Hindlimb muscle (tissue), 1 donor: ENCODE results near the gene SPAAR. TPM values are rescaled to one million over a fixed set of nuclear protein-coding genes. Genes with fewer than 3 reads are reported as not detected.

ENCODE experiments used
- DNase-seq: peaks from one replicate; pipeline ENCODE4 v3.0.0-alpha.2; 2013
- polyA plus RNA-seq: library from polyadenylated mRNA; unstranded; fragments of 120-200 nt; gene quantifications from one replicate; pipeline ENCODE4 v1.2.1, GENCODE V29; 2013; ENCODE audit not compliant: insufficient read length

The SPAAR gene
- polyA plus RNA-seq, 1 donor = 2.3 TPM

GRCh38 chr9:35951736-35952135 lies 42.4 kb downstream of the SPAAR start:
- no peak for DNase-seq

GRCh38 chr9:35952526-35953191 lies 43.4 kb downstream of the SPAAR start:
- no peak for DNase-seq

- DNase-seq = peak; percentile 78
Measured at GRCh38 chr9:35954942-35955546, 45.8 kb downstream of the SPAAR start.

- no peak for DNase-seq
Measured at GRCh38 chr9:35956651-35957050, 47.4 kb downstream of the SPAAR start.

DNA sequence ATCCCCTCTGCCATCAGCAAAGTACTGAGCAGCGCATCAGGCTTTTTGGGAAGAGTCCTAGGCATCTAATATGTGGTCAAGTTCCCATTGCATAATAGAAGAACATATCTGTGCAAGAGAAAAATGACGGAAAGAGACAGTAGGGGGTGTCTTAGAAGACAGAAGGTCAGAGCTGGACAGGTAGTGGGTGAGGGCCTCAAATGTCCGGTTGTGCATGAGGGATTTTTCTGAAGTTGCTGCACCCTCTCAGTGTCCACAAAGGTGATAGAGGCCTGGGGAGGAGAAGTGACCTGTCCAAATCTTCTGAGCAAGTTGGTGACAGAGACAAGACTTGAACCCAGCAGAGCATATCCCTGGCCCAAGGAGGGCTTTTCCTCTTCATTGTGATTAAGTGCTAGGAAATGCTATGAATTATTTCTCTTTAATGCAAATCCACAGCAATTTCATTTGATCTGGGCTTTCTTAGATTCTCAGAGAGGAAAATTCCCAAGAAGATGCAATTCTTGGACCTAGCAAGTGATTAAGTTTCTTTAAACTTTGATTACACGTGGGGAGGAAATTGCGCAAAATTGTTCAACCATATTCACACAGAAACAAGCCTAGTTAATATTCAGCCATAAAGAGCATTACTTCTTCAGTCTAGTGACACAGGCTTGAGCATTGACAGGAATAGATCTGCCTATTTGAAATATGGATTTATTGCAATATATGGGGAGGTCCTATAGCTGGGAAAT lies 49.0 kb downstream of the SPAAR start, which contains the start of gene OR2S2:
Gene OR2S2, minus strand, starts transcription at position 51 of the 734 bp plus-strand sequence. CDS start 56 bp downstream, outside the sequence.
- no peak for DNase-seq

DNA sequence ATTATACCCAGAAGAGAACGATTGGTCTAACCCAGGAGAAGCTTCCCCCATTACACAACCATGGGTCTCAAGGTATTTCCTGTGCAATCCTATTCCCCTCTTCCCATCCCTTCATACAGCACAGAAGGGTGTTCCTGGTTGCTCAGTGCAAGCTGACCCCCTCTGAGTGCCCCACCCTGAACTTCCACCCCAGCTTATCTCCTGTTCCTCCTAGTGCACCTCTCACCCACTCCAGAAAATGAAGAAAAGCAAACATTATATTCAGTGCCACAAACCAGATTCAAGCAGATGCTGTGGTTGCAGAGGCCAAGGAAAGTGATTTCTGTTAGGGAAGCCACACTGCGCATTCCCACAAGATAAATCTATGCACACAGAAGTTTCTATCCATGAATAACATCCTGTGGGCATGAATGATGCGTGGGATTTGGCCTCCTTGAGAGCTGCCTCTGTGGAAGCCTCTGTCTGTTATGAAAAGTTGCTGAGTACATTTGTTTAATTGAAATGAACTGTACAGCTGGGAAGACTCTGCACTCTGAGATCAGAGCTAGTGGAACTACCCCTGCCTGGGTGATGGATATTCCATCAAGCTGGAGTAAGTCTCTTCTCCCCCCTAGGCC lies 50.9 kb downstream of the SPAAR start:
- no peak for DNase-seq

Other genes with a start within 250 kb of the SPAAR start
- 5.6 TPM for gene ARHGEF39, start 244.3 kb upstream of the SPAAR start, polyA plus RNA-seq
- 0.50 TPM for gene CA9, start 235.6 kb upstream of the SPAAR start, polyA plus RNA-seq
- 10,018 TPM for gene TPM2, start 219.6 kb upstream of the SPAAR start, polyA plus RNA-seq
- gene TLN1, start 177.3 kb upstream of the SPAAR start, polyA plus RNA-seq = 117 TPM
- gene CREB3, start 176.8 kb upstream of the SPAAR start, polyA plus RNA-seq = 25.6 TPM
- gene GBA2, start 160.3 kb upstream of the SPAAR start, polyA plus RNA-seq = 62.5 TPM
- 20.8 TPM for gene RGP1, start 160.2 kb upstream of the SPAAR start, polyA plus RNA-seq
- gene MSMP, start 155.2 kb upstream of the SPAAR start, polyA plus RNA-seq = not detected
- gene NPR2, start 117.9 kb upstream of the SPAAR start, polyA plus RNA-seq = 20.4 TPM
- gene SPAG8, start 97.2 kb upstream of the SPAAR start, polyA plus RNA-seq = 1.7 TPM
- 30.4 TPM for gene HINT2, start 94.4 kb upstream of the SPAAR start, polyA plus RNA-seq
- 0.35 TPM for gene FAM221B, start 80.8 kb upstream of the SPAAR start, polyA plus RNA-seq
- 26.9 TPM for gene TMEM8B, start 80.3 kb upstream of the SPAAR start, polyA plus RNA-seq
- gene OR13J1, start 39.1 kb upstream of the SPAAR start, polyA plus RNA-seq = not detected
- 0.83 TPM for gene HRCT1, start 3.3 kb upstream of the SPAAR start, polyA plus RNA-seq
- not detected for gene OR2S2, start 48.7 kb downstream of the SPAAR start, polyA plus RNA-seq
- gene RECK, start 127.4 kb downstream of the SPAAR start, polyA plus RNA-seq = 19.0 TPM
- gene GLIPR2, start 227.2 kb downstream of the SPAAR start, polyA plus RNA-seq = 94.7 TPM